Karpas-422 (cell line): Measurements from ENCODE around the gene IFNAR1. TPM values are rescaled to one million over a fixed set of nuclear protein-coding genes. Genes with fewer than 3 reads are reported as not detected.

Source experiments
- DNase-seq: peaks from one replicate; pipeline ENCODE4 v3.0.0-alpha.2; 2015
- H2AFZ ChIP-seq: fragments of 200-600 bp; sonication (generic); 2 replicates; pipeline ENCODE4 v1.6.1; 2014; ENCODE audit warnings: antibody characterized with exemption, low read length, mixed read lengths
- H3K27ac ChIP-seq: fragments of 200-600 bp; sonication (generic); 2 replicates; pipeline ENCODE4 v1.5.1; 2014; ENCODE audit warnings: mild to moderate bottlenecking, low read length, moderate library complexity
- H3K27me3 ChIP-seq: fragments of 200-600 bp; sonication (generic); 2 replicates; pipeline ENCODE4 v1.6.1; 2014; ENCODE audit warnings: low read length, mixed read lengths
- H3K36me3 ChIP-seq: fragments of 200-600 bp; sonication (generic); 2 replicates; pipeline ENCODE4 v1.6.1; 2014; ENCODE audit warnings: low read length, mixed read lengths; ENCODE audit not compliant: insufficient read depth
- H3K4me1 ChIP-seq: fragments of 200-600 bp; sonication (generic); 2 replicates; pipeline ENCODE4 v1.6.1; 2014; ENCODE audit warnings: mild to moderate bottlenecking, low read length, mixed read lengths
- H3K4me2 ChIP-seq: fragments of 200-600 bp; sonication (generic); 2 replicates; pipeline ENCODE4 v1.6.1; 2014; ENCODE audit warnings: low read length, low read depth, mild to moderate bottlenecking; ENCODE audit not compliant: poor library complexity, severe bottlenecking
- H3K4me3 ChIP-seq: fragments of 200-600 bp; sonication (generic); 2 replicates; pipeline ENCODE4 v1.5.1; 2014; ENCODE audit warnings: mild to moderate bottlenecking, antibody characterized with exemption, low read length, mixed read lengths
- H3K79me2 ChIP-seq: fragments of 200-600 bp; sonication (generic); 2 replicates; pipeline ENCODE4 v1.6.1; 2014; ENCODE audit warnings: mild to moderate bottlenecking, low read length, mixed read lengths
- H3K9ac ChIP-seq: fragments of 200-600 bp; sonication (generic); 2 replicates; pipeline ENCODE4 v1.6.0; 2014; ENCODE audit warnings: low read length
- H3K9me2 ChIP-seq: fragments of 200-600 bp; sonication (generic), shearing (Covaris generic); replicated peaks from 2 replicates; pipeline ENCODE4 v1.6.0; 2014; ENCODE audit warnings: mild to moderate bottlenecking, low read length, moderate library complexity; ENCODE audit not compliant: insufficient read depth
- H3K9me3 ChIP-seq: fragments of 300-700, 200-600 bp; sonication (generic); 2 replicates; pipeline ENCODE4 v1.6.1; 2014; ENCODE audit warnings: low read length, mixed read lengths
- H4K20me1 ChIP-seq: fragments of 200-600 bp; sonication (generic); 2 replicates; pipeline ENCODE4 v1.6.1; 2014; ENCODE audit warnings: mild to moderate bottlenecking, antibody characterized with exemption, low read length, low read depth; ENCODE audit not compliant: insufficient read depth
- total RNA-seq: library from RNA; depleted of rRNA; stranded (reverse); fragments of >200 nt; shearing (Covaris generic); gene quantifications from 2 replicates; pipeline ENCODE4 v1.2.3, GENCODE V29; 2014; ENCODE audit warnings: low replicate concordance

The IFNAR1 gene
- total RNA-seq, 1 experiment from 2014 or later: 10.5 TPM

GRCh38 chr21:33383056-33383888 lies 58.5 kb downstream of the IFNAR1 start:
- Histone ChIP-seq H3K4me2 (peak overlapping the region; percentile 95), H3K27me3 (no peaks in the 10 kb centered on the region), H3K4me3 (peak overlapping the region; percentile 68), H3K9me3 (no peaks in the 10 kb centered on the region), H2AFZ (peak overlapping the region; percentile 98), H3K9me2 (no peaks in the 10 kb centered on the region), H3K4me1 (peaks cover 47% of the 10 kb centered on the region), H3K79me2 (no peaks in the 10 kb centered on the region), H3K36me3 (no peaks in the 10 kb centered on the region), H3K27ac (peak overlapping the region; percentile 95), H4K20me1 (no peaks in the 10 kb centered on the region), H3K9ac (peak overlapping the region; percentile 73)
- DNase-seq: peak; percentile 85

- Histone ChIP-seq H3K4me1 (peaks cover 43% of the 10 kb centered on the region), H3K9ac (no peak overlapping the region), H3K4me3 (no peak overlapping the region), H4K20me1 (no peaks in the 10 kb centered on the region), H3K9me2 (no peaks in the 10 kb centered on the region), H3K27ac (no peak overlapping the region), H3K27me3 (no peaks in the 10 kb centered on the region), H3K36me3 (no peaks in the 10 kb centered on the region), H3K4me2 (no peak overlapping the region), H3K79me2 (no peaks in the 10 kb centered on the region), H2AFZ (no peak overlapping the region), H3K9me3 (no peaks in the 10 kb centered on the region)
- DNase-seq: no peak
These were observed 60.1 kb downstream of the IFNAR1 start for GRCh38 chr21:33384841-33385331.

GRCh38 chr21:33386222-33386784 lies 61.5 kb downstream of the IFNAR1 start:
- DNase-seq: no peak
- Histone ChIP-seq H3K4me1 (peaks cover 29% of the 10 kb centered on the region), H2AFZ (no peak overlapping the region), H3K27me3 (no peaks in the 10 kb centered on the region), H3K9ac (no peak overlapping the region), H3K79me2 (no peaks in the 10 kb centered on the region), H3K9me3 (no peaks in the 10 kb centered on the region), H3K27ac (no peak overlapping the region), H4K20me1 (no peaks in the 10 kb centered on the region), H3K9me2 (no peaks in the 10 kb centered on the region), H3K36me3 (no peaks in the 10 kb centered on the region), H3K4me2 (no peak overlapping the region), H3K4me3 (no peak overlapping the region)

- no peaks in the 10 kb centered on the region for H3K27me3 ChIP-seq
These were observed 62.5 kb downstream of the IFNAR1 start for GRCh38 chr21:33387294-33387693.

GRCh38 chr21:33388188-33388587 lies 63.4 kb downstream of the IFNAR1 start:
- Histone ChIP-seq H3K27ac (no peak overlapping the region), H3K27me3 (no peaks in the 10 kb centered on the region), H3K4me1 (peaks cover 13% of the 10 kb centered on the region), H3K9ac (no peak overlapping the region), H3K4me2 (no peak overlapping the region), H3K36me3 (no peaks in the 10 kb centered on the region), H3K9me2 (no peaks in the 10 kb centered on the region), H3K9me3 (no peaks in the 10 kb centered on the region), H3K79me2 (no peaks in the 10 kb centered on the region), H2AFZ (no peak overlapping the region), H3K4me3 (no peak overlapping the region), H4K20me1 (no peaks in the 10 kb centered on the region)
- no peak for DNase-seq

More at GRCh38 chr21:33387294-33387693, 62.5 kb downstream of the IFNAR1 start:
- no peak for DNase-seq
- Histone ChIP-seq H3K79me2 (no peaks in the 10 kb centered on the region), H3K9me2 (no peaks in the 10 kb centered on the region), H3K4me3 (no peak overlapping the region), H3K27ac (no peak overlapping the region), H2AFZ (no peak overlapping the region), H3K36me3 (no peaks in the 10 kb centered on the region), H3K4me1 (peaks cover 22% of the 10 kb centered on the region), H3K9ac (no peak overlapping the region), H3K4me2 (no peak overlapping the region), H3K9me3 (no peaks in the 10 kb centered on the region), H4K20me1 (no peaks in the 10 kb centered on the region)

GRCh38 chr21:33390479-33390878 lies 65.7 kb downstream of the IFNAR1 start:
- no peaks in the 10 kb centered on the region for H3K9me3 ChIP-seq
- no peak overlapping the region for H3K9ac ChIP-seq
- no peaks in the 10 kb centered on the region for H3K79me2 ChIP-seq
- no peaks in the 10 kb centered on the region for H3K4me1 ChIP-seq
- H4K20me1 ChIP-seq: no peaks in the 10 kb centered on the region
- H3K9me2 ChIP-seq: no peaks in the 10 kb centered on the region
- no peak overlapping the region for H2AFZ ChIP-seq
- no peak overlapping the region for H3K4me3 ChIP-seq
- H3K36me3 ChIP-seq: no peaks in the 10 kb centered on the region
- no peak for DNase-seq
- H3K27ac ChIP-seq: no peak overlapping the region
- no peaks in the 10 kb centered on the region for H3K27me3 ChIP-seq
- H3K4me2 ChIP-seq: no peak overlapping the region

- Histone ChIP-seq H4K20me1 (no peaks in the 10 kb centered on the region), H3K4me1 (no peaks in the 10 kb centered on the region), H3K36me3 (no peaks in the 10 kb centered on the region), H3K79me2 (no peaks in the 10 kb centered on the region), H3K9me3 (no peaks in the 10 kb centered on the region), H3K9ac (no peak overlapping the region), H3K4me2 (no peak overlapping the region), H3K9me2 (no peaks in the 10 kb centered on the region), H3K27ac (no peak overlapping the region), H3K4me3 (no peak overlapping the region), H3K27me3 (no peaks in the 10 kb centered on the region), H2AFZ (no peak overlapping the region)
- no peak for DNase-seq
These were observed 66.9 kb downstream of the IFNAR1 start for GRCh38 chr21:33391656-33392055.

GRCh38 chr21:33392284-33392985 lies 67.7 kb downstream of the IFNAR1 start:
- Histone ChIP-seq H3K4me1 (no peaks in the 10 kb centered on the region), H3K4me3 (no peak overlapping the region), H3K9me2 (no peaks in the 10 kb centered on the region), H3K36me3 (no peaks in the 10 kb centered on the region), H2AFZ (no peak overlapping the region), H3K9me3 (no peaks in the 10 kb centered on the region), H4K20me1 (no peaks in the 10 kb centered on the region), H3K9ac (no peak overlapping the region), H3K4me2 (no peak overlapping the region), H3K27ac (no peak overlapping the region), H3K79me2 (no peaks in the 10 kb centered on the region), H3K27me3 (no peaks in the 10 kb centered on the region)
- no peak for DNase-seq
